Endodermal cell (in vitro differentiated cells): ENCODE data around the gene PPARG. TPM values are rescaled to one million over a fixed set of nuclear protein-coding genes. Genes with fewer than 3 reads are reported as not detected.

Source experiments
- DNase-seq: peaks from one replicate; pipeline ENCODE4 v3.0.0-alpha.2; 2017
- H3K27ac ChIP-seq: 2 replicates; pipeline ENCODE4 v1.5.1; 2013; ENCODE audit warnings: mild to moderate bottlenecking, low read depth, low read length, moderate library complexity
- H3K27me3 ChIP-seq: 2 replicates; pipeline ENCODE4 v1.6.1; 2013; ENCODE audit warnings: mild to moderate bottlenecking, low read length, moderate library complexity; ENCODE audit not compliant: insufficient read depth, control insufficient read depth, poor library complexity, severe bottlenecking
- H3K36me3 ChIP-seq: 2 replicates; pipeline ENCODE4 v1.7.0; 2013; ENCODE audit warnings: mild to moderate bottlenecking, low read length, moderate library complexity; ENCODE audit not compliant: control insufficient read depth, insufficient read depth
- H3K4me1 ChIP-seq: one replicate; pipeline ENCODE4 v1.7.0; 2013; ENCODE audit warnings: low read length; ENCODE audit not compliant: control insufficient read depth, insufficient read depth
- H3K4me3 ChIP-seq: 2 replicates; pipeline ENCODE4 v1.5.1; 2013; ENCODE audit warnings: mild to moderate bottlenecking, low read length, moderate library complexity
- H3K9ac ChIP-seq: 2 replicates; pipeline ENCODE4 v1.6.1; 2013; ENCODE audit warnings: mild to moderate bottlenecking, low read length, moderate library complexity; ENCODE audit not compliant: poor library complexity, severe bottlenecking; ENCODE audit errors: extremely low read depth
- H3K9me3 ChIP-seq: 2 replicates; pipeline ENCODE4 v1.6.1; 2013; ENCODE audit warnings: mild to moderate bottlenecking, low read length, moderate library complexity; ENCODE audit not compliant: control insufficient read depth
- H3K27ac Mint-ChIP-seq: 2 replicates; pipeline ENCODE4 v1.8.0; 2020; ENCODE audit warnings: mixed read lengths
- H3K27me3 Mint-ChIP-seq: 2 replicates; pipeline ENCODE4 v1.8.0; 2021; ENCODE audit warnings: mild to moderate bottlenecking, mixed read lengths; ENCODE audit not compliant: insufficient read depth
- H3K36me3 Mint-ChIP-seq: 2 replicates; pipeline ENCODE4 v1.8.0; 2020; ENCODE audit warnings: low read depth, mixed read lengths
- H3K4me1 Mint-ChIP-seq: 2 replicates; pipeline ENCODE4 v1.8.0; 2020; ENCODE audit warnings: mixed read lengths
- H3K4me3 Mint-ChIP-seq: 2 replicates; pipeline ENCODE4 v1.8.0; 2020; ENCODE audit warnings: mild to moderate bottlenecking, moderate library complexity, mixed read lengths
- H3K9me3 Mint-ChIP-seq: 2 replicates; pipeline ENCODE4 v1.8.0; 2020; ENCODE audit warnings: mild to moderate bottlenecking, mixed read lengths
- CTCF ChIP-seq: fragments of 200-600 bp; sonication (generic); conservative IDR thresholded peaks from 2 replicates; pipeline ENCODE4 v1.5.0; 2021; ENCODE audit warnings: antibody characterized with exemption, mild to moderate bottlenecking
- WGBS, 2 experiments: methylation state at CpG; one replicate each; pipeline versions ENCODE4 v1.1.5 to v1.1.7; 2013; ENCODE audit warnings: missing lambda C conversion rate in 2 of 2, mixed read lengths in 1 of 2; ENCODE audit not compliant: insufficient coverage in 1 of 2, insufficient read length in 1 of 2; 5-methylcytosine and 5-hydroxymethylcytosine counted together
- total RNA-seq, 2 donors: library from RNA; stranded (reverse); fragmentation: NEBNext Ultra II Directional in 1 of 2; extraction: Animal tissue kit (Norgen Biotek cat#: 25700) in 1 of 2; gene quantifications; 2 replicates in 1 of 2; 3 replicates in 1 of 2; pipeline ENCODE4 v1.2.1, GENCODE V29; 2021

PPARG gene
- total RNA-seq, 2 donors from 2014 or later: 3.8 to 4.5 TPM

DNA sequence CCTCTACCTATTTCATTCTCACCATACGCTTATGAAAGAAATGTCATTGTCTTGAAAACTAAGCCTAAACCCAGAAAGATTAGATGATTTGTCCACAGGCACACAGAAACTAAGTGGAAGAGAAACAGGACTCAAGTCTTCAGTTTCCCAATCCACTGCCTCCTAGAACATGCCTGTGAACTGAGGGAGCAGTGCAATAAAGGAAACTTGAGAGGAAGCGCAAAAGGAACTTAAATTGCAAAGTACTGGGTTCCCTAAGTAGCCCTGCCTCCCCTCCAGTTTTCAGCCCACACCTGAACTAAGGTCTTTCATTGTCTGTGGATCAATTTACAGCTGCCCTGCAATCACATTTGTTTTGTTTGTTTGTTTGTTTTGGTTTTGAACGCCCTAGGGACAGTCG is 138.7 kb downstream of the PPARG start:
- Histone ChIP-seq H3K9ac (no peak overlapping the region), H3K4me1 (peaks cover 17% of the 10 kb centered on the region), H3K9me3 (no peaks in the 10 kb centered on the region), H3K27ac (no peak overlapping the region), H3K27me3 (peaks cover 96% of the 10 kb centered on the region), H3K4me3 (no peak overlapping the region), H3K36me3 (no peaks in the 10 kb centered on the region)
- DNase-seq: no peak
- H3K9me3 Mint-ChIP-seq: no peaks in the 10 kb centered on the region
- H3K27me3 Mint-ChIP-seq: peaks cover 90% of the 10 kb centered on the region
- no peaks in the 10 kb centered on the region for H3K36me3 Mint-ChIP-seq
- TF ChIP-seq CTCF: no peak
- no peak overlapping the region for H3K27ac Mint-ChIP-seq
- H3K4me1 Mint-ChIP-seq: peaks cover 37% of the 10 kb centered on the region
- 80 to 100% methylated on average over 1 to 4 of the region's 4 CpGs for WGBS, 2 experiments
- H3K4me3 Mint-ChIP-seq: no peak overlapping the region

- DNase-seq: no peak
- H3K4me1 ChIP-seq: peaks cover 17% of the 10 kb centered on the region
- H3K27ac ChIP-seq: no peak overlapping the region
- H3K4me3 ChIP-seq: no peak overlapping the region
- Mint-ChIP-seq H3K9me3 (no peaks in the 10 kb centered on the region), H3K36me3 (no peaks in the 10 kb centered on the region), H3K27ac (no peak overlapping the region), H3K4me3 (no peak overlapping the region), H3K4me1 (peaks cover 37% of the 10 kb centered on the region), H3K27me3 (peaks cover 91% of the 10 kb centered on the region)
- H3K9me3 ChIP-seq: no peaks in the 10 kb centered on the region
- H3K36me3 ChIP-seq: no peaks in the 10 kb centered on the region
- TF ChIP-seq CTCF: no peak
- peaks cover 96% of the 10 kb centered on the region for H3K27me3 ChIP-seq
- no peak overlapping the region for H3K9ac ChIP-seq
- WGBS, 2 experiments: 79 to 96% methylated on average over 4 to 5 of the region's 5 CpGs
These were observed 139.3 kb downstream of the PPARG start for GRCh38 chr3:12428126-12428525.

DNA sequence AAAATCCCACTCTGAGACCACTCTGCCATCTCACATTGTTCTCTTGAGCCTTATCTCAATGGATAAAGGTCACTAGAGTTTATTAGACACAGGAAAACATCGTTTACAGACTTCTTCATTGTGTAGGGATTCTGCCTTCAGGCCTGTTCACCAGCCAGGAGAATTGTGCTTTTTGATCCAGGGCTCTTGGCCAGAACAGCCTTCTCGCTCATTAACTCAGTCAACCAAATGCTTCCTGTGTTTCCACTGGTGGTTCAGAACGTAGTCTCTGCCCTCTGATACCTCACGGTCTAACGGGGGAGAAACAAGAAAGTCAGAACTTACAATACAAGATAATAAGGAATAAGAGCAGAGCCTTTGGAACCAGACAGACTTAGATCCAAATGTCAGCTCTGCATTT is 141.2 kb downstream of the PPARG start:
- Mint-ChIP-seq H3K4me3 (no peak overlapping the region), H3K27ac (no peak overlapping the region), H3K36me3 (no peaks in the 10 kb centered on the region), H3K9me3 (no peaks in the 10 kb centered on the region), H3K27me3 (peaks cover 85% of the 10 kb centered on the region), H3K4me1 (peaks cover 24% of the 10 kb centered on the region)
- Histone ChIP-seq H3K27me3 (peaks cover 99% of the 10 kb centered on the region), H3K4me1 (peaks cover 9% of the 10 kb centered on the region), H3K9me3 (no peaks in the 10 kb centered on the region), H3K9ac (no peak overlapping the region), H3K27ac (no peak overlapping the region), H3K4me3 (no peak overlapping the region), H3K36me3 (no peaks in the 10 kb centered on the region)
- DNase-seq: no peak
- no peak for TF ChIP-seq CTCF
- WGBS, 2 experiments: 67 to 93% methylated on average over 3 to 5 of the region's 5 CpGs
